Ishikawa (cell line): ENCODE measurements around the gene CFAP54.

Experiments
- CEBPB ChIP-seq: IDR thresholded peaks from 2 replicates; pipeline ENCODE4 v1.6.1; 2012
- CREB1 ChIP-seq: IDR thresholded peaks from 2 replicates; pipeline ENCODE4 v1.6.1; 2012; ENCODE audit warnings: low read depth
- EGR1 ChIP-seq: IDR thresholded peaks from 2 replicates; pipeline ENCODE4 v1.6.1; 2012
- EP300 ChIP-seq: IDR thresholded peaks from 2 replicates; pipeline ENCODE4 v1.6.1; 2012; ENCODE audit warnings: borderline replicate concordance
- FOXM1 ChIP-seq: IDR thresholded peaks from 2 replicates; pipeline ENCODE4 v1.6.1; 2012; ENCODE audit warnings: low read depth, borderline replicate concordance
- NFIC ChIP-seq: IDR thresholded peaks from 2 replicates; pipeline ENCODE4 v1.6.1; 2012
- RAD21 ChIP-seq: IDR thresholded peaks from 2 replicates; pipeline ENCODE4 v1.6.1; 2012; ENCODE audit warnings: low read depth
- REST ChIP-seq: IDR thresholded peaks from 2 replicates; pipeline ENCODE4 v1.6.1; 2012; ENCODE audit warnings: low read depth, mild to moderate bottlenecking
- TAF1 ChIP-seq: IDR thresholded peaks from 2 replicates; pipeline ENCODE4 v1.6.1; 2012; ENCODE audit warnings: low read depth, mild to moderate bottlenecking
- TCF12 ChIP-seq: IDR thresholded peaks from 2 replicates; pipeline ENCODE4 v1.6.1; 2012; ENCODE audit warnings: low read depth
- USF1 ChIP-seq: IDR thresholded peaks from 2 replicates; pipeline ENCODE4 v1.6.1; 2012
- YY1 ChIP-seq: IDR thresholded peaks from 2 replicates; pipeline ENCODE4 v1.6.1; 2012; ENCODE audit warnings: low read depth

DNA sequence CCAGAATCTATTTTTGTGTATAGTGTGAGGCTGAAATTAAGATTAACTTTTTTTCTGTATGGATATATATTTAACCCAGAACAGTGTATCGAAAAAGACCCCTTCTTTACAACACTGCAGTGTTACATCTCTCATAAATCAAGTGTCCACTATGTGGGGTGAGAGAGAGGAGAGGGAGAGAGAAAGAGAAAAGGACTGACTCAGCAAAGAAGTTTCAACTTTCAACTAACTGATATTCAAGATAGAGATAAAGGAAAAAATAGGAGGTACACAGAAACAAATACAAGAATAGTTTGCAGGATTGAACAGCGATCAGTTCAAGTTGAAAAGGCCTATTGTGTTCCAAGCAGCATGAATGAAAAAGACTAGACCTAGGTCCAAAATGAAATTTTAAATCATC, 291.0 kb downstream of the CFAP54 start:
- no peak for TF ChIP-seq CEBPB
- no peak for TF ChIP-seq FOXM1
- TF ChIP-seq EP300, result no peak
- TF ChIP-seq RAD21, result no peak
- TF ChIP-seq NFIC, result no peak
- no peak for TF ChIP-seq REST
- no peak for TF ChIP-seq CREB1
- no peak for TF ChIP-seq USF1
- TF ChIP-seq TAF1, result no peak
- no peak for TF ChIP-seq EGR1
- no peak for TF ChIP-seq YY1
- no peak for TF ChIP-seq TCF12
